Adrenal gland (tissue), 5 donors: ENCODE data around the gene SLC6A11.

Source experiments
- CTCF ChIP-seq, 6 experiments: fragments of 450-650 bp in 4 of 6; fragments of 200-600 bp in 2 of 6; sonication (generic) in 1 of 6; IDR thresholded peaks; 1 replicate in 5 of 6; 2 replicates in 1 of 6; pipeline versions ENCODE4 v1.5.1 to v1.8.0; 2016 to 2021; ENCODE audit warnings: antibody characterized with exemption in 6 of 6, mild to moderate bottlenecking in 2 of 6, moderate library complexity in 1 of 6
- POLR2A ChIP-seq, 2 donors: fragments of 450-650 bp; IDR thresholded peaks; one replicate each; pipeline ENCODE4 v1.6.1; 2017; ENCODE audit warnings: antibody characterized with exemption in 2 of 2, mild to moderate bottlenecking in 2 of 2, moderate library complexity in 1 of 2
- donor health status: DM: no; HTN: no; CAD: no.

- TF ChIP-seq CTCF (IDR thresholded peaks at IDR 0.05) (no peak), POLR2A (IDR thresholded peaks at IDR 0.05) (no peak)
These were observed 1.5 kb downstream of the SLC6A11 start for GRCh38 chr3:10817506-10817905.
